ENCODE measurements around the gene EIF5AL1.
A peak's percentile ranks its signal among the peaks of the same experiment; 100 is the strongest.
"Not testable (repeated sequence)": the region's sequence is repeated elsewhere in the genome, so short reads cannot be mapped to it uniquely, and the experiment has no call there.

The EIF5AL1 gene

GRCh38 chr10:79556961-79557360 lies 44.6 kb downstream of the EIF5AL1 start:
- not testable (repeated sequence) for DNase-seq (ENCODE audit: low read depth)

GRCh38 chr10:79559726-79560125 lies 47.4 kb downstream of the EIF5AL1 start:
- no peak for DNase-seq (ENCODE audit: low read depth)

- DNase-seq (ENCODE audit: low read depth) = no peak
Measured at GRCh38 chr10:79560160-79560709, 47.9 kb downstream of the EIF5AL1 start, which contains the start of gene SFTPA2. TSS of gene SFTPA2 (minus strand) at chr10:79560407. CDS start at chr10:79559483, 924 bp downstream.

- DNase-seq (ENCODE audit: low read depth) = no peak
Measured at GRCh38 chr10:79561257-79561656, 48.9 kb downstream of the EIF5AL1 start.

- peak; percentile 43 for DNase-seq (ENCODE audit: low read depth)
Measured at GRCh38 chr10:79562135-79562756, 49.9 kb downstream of the EIF5AL1 start.

- no peak for DNase-seq (ENCODE audit: low read depth)
Measured at GRCh38 chr10:79563426-79563825, 51.1 kb downstream of the EIF5AL1 start.

All from activated T-cell treated with anti-CD3 and anti-CD28 coated beads for 48 hours (primary cell).